ENCODE results near the gene RHBDD3. TPM values are rescaled to one million over a fixed set of nuclear protein-coding genes. Genes with fewer than 3 reads are reported as not detected.

Gene RHBDD3
- total RNA-seq, 1 experiment from 2014 or later = 49.6 TPM

DNA sequence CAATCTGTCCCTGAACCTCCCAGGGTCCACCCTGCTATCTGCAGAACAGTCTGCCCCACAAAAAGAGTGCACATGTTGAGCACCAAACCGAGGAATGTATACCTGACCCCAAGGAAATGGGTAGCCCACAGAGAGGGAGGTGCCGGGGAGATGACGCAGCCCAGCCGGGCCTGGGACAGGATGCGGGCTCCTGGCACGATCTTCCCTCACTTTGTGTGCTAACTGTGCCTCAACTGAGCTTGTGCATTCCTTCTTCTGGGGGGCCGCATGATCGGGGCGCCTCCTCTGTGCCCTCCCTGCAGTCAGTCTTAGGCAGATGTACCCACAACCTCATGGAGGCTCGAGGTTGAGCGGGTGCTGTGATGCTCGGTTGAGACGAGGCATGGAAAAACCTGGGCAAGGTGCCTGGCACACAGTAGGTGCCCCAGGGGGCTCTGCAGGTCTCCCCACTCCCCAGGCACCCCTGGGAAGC is 41.0 kb upstream of the RHBDD3 start:
- H3K27me3 ChIP-seq (ENCODE audit: control insufficient read depth, insufficient read depth, low read length) = no peaks in the 10 kb centered on the region
- no peak for TF ChIP-seq POLR2AphosphoS5 (IDR thresholded peaks at IDR 0.05; ENCODE audit: low read depth, low read length)
- TF ChIP-seq, protein P1, sequence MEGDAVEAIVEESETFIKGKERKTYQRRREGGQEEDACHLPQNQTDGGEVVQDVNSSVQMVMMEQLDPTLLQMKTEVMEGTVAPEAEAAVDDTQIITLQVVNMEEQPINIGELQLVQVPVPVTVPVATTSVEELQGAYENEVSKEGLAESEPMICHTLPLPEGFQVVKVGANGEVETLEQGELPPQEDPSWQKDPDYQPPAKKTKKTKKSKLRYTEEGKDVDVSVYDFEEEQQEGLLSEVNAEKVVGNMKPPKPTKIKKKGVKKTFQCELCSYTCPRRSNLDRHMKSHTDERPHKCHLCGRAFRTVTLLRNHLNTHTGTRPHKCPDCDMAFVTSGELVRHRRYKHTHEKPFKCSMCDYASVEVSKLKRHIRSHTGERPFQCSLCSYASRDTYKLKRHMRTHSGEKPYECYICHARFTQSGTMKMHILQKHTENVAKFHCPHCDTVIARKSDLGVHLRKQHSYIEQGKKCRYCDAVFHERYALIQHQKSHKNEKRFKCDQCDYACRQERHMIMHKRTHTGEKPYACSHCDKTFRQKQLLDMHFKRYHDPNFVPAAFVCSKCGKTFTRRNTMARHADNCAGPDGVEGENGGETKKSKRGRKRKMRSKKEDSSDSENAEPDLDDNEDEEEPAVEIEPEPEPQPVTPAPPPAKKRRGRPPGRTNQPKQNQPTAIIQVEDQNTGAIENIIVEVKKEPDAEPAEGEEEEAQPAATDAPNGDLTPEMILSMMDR (IDR thresholded peaks at IDR 0.05) = no peak
- no peak for TF ChIP-seq SIN3A (IDR thresholded peaks at IDR 0.05; ENCODE audit: borderline replicate concordance, insufficient read depth, low read depth, low read length)
- TF ChIP-seq, protein P2, sequence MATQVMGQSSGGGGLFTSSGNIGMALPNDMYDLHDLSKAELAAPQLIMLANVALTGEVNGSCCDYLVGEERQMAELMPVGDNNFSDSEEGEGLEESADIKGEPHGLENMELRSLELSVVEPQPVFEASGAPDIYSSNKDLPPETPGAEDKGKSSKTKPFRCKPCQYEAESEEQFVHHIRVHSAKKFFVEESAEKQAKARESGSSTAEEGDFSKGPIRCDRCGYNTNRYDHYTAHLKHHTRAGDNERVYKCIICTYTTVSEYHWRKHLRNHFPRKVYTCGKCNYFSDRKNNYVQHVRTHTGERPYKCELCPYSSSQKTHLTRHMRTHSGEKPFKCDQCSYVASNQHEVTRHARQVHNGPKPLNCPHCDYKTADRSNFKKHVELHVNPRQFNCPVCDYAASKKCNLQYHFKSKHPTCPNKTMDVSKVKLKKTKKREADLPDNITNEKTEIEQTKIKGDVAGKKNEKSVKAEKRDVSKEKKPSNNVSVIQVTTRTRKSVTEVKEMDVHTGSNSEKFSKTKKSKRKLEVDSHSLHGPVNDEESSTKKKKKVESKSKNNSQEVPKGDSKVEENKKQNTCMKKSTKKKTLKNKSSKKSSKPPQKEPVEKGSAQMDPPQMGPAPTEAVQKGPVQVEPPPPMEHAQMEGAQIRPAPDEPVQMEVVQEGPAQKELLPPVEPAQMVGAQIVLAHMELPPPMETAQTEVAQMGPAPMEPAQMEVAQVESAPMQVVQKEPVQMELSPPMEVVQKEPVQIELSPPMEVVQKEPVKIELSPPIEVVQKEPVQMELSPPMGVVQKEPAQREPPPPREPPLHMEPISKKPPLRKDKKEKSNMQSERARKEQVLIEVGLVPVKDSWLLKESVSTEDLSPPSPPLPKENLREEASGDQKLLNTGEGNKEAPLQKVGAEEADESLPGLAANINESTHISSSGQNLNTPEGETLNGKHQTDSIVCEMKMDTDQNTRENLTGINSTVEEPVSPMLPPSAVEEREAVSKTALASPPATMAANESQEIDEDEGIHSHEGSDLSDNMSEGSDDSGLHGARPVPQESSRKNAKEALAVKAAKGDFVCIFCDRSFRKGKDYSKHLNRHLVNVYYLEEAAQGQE (IDR thresholded peaks at IDR 0.05; ENCODE audit: insufficient read depth in 1 of 2, low read depth in 2 of 2, low read length in 1 of 2) = no peak
- TF ChIP-seq TCF7L2 (IDR thresholded peaks at IDR 0.05; ENCODE audit: low read depth, low read length) = no peak
- DNase-seq (ENCODE audit: low read depth, low spot score) (no peak), ATAC-seq (no peak)
- BruUV-seq (replicated peaks) = no TSS peak
- peaks cover 24% of the 10 kb centered on the region for H3K4me1 ChIP-seq (ENCODE audit: control insufficient read depth, insufficient read depth, low read length)
- intact Hi-C loops (cut with micrococcal nuclease; ENCODE audit: unreplicated experiment) = no loop called here
- no peaks in the 10 kb centered on the region for H3K9me3 ChIP-seq (ENCODE audit: control insufficient read depth, insufficient read depth, low read depth, low read length)
- no peaks in the 10 kb centered on the region; the same call in 1 of the 2 replicates for H3K36me3 ChIP-seq (ENCODE audit: control insufficient read depth, insufficient read depth, low read length)
- H3K27ac ChIP-seq (ENCODE audit: low read length) = peak overlapping the region; percentile 71
- ChIA-PET CTCF (no interaction called here), POLR2A (no interaction called here)
- peak overlapping the region; percentile 66 to 75 for H3K4me3 ChIP-seq (ENCODE audit: low read depth in 2 of 2, low read length in 2 of 2)
- in situ Hi-C loops (cut with HindIII; ENCODE audit: low pct_unique_long_range_greater_than_20kb, low sequenced_read_pairs) = no loop called here

DNA sequence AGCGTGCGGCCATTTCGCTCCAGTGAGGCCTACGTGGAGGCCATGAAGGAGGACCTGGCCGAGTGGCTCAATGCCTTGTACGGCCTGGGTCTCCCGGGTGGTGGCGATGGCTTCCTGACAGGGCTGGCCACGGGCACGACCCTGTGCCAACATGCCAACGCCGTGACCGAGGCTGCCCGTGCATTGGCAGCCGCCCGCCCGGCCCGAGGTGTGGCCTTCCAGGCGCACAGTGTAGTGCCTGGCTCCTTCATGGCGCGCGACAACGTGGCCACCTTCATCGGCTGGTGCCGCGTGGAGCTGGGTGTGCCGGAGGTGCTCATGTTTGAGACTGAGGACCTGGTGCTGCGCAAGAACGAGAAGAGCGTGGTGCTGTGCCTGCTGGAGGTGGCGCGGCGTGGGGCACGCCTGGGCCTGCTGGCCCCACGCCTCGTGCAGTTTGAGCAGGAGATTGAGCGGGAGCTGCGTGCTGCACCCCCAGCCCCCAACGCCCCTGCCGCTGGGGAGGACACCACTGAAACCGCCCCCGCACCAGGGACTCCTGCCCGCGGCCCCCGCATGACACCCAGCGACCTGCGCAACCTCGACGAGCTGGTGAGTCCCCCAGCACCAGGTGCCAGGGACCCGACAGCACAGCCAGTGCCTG is 40.5 kb upstream of the RHBDD3 start:
- intact Hi-C loops (cut with micrococcal nuclease; ENCODE audit: unreplicated experiment) = no loop called here
- ATAC-seq = no peak

More for the DNA sequence above, 40.5 kb upstream of the RHBDD3 start:
- no peak for DNase-seq (ENCODE audit: low read depth, low spot score)
- H3K36me3 ChIP-seq (ENCODE audit: control insufficient read depth, insufficient read depth, low read length) = no peaks in the 10 kb centered on the region; the same call in 1 of the 2 replicates
- no peaks in the 10 kb centered on the region for H3K27me3 ChIP-seq (ENCODE audit: control insufficient read depth, insufficient read depth, low read length)
- CTCF ChIA-PET = no interaction called here
- no peak for TF ChIP-seq SIN3A (IDR thresholded peaks at IDR 0.05; ENCODE audit: borderline replicate concordance, insufficient read depth, low read depth, low read length)
- TF ChIP-seq, protein P1 (IDR thresholded peaks at IDR 0.05) = no peak
- TF ChIP-seq POLR2AphosphoS5 (IDR thresholded peaks at IDR 0.05; ENCODE audit: low read depth, low read length) = no peak
- TF ChIP-seq, protein P2 (IDR thresholded peaks at IDR 0.05; ENCODE audit: insufficient read depth in 1 of 2, low read depth in 2 of 2, low read length in 1 of 2) = no peak
- TF ChIP-seq TCF7L2 (IDR thresholded peaks at IDR 0.05; ENCODE audit: low read depth, low read length) = no peak
- H3K9me3 ChIP-seq (ENCODE audit: control insufficient read depth, insufficient read depth, low read depth, low read length) = no peaks in the 10 kb centered on the region
- peak overlapping the region; percentile 86 for H3K27ac ChIP-seq (ENCODE audit: low read length)
- in situ Hi-C loops (cut with HindIII; ENCODE audit: low pct_unique_long_range_greater_than_20kb, low sequenced_read_pairs) = no loop called here
- BruUV-seq (replicated peaks) = no TSS peak
- H3K4me3 ChIP-seq (ENCODE audit: low read depth in 2 of 2, low read length in 2 of 2) = peak overlapping the region; percentile 66 to 75
- POLR2A ChIA-PET = no interaction called here
- peaks cover 25% of the 10 kb centered on the region for H3K4me1 ChIP-seq (ENCODE audit: control insufficient read depth, insufficient read depth, low read length)

All from Panc1 (cell line).